Endothelial cell of hepatic sinusoid (primary cell): ENCODE results near the gene OR10P1.

Experiments used
- in situ Hi-C: cut with HindIII; loops from 2 replicates; pipeline ENCODE4 v1.10.0; 2017; ENCODE audit warnings: low sequenced_read_pairs

OR10P1 gene

GRCh38 chr12:55682087-55682796, 45.5 kb downstream of the OR10P1 start:
- in situ Hi-C loops = no loop called here

- in situ Hi-C loops = no loop called here
Measured at GRCh38 chr12:55683676-55684075, 47.0 kb downstream of the OR10P1 start.

GRCh38 chr12:55684761-55685370, 48.2 kb downstream of the OR10P1 start:
- in situ Hi-C loops = no loop called here

- in situ Hi-C loops = no loop called here
Measured at GRCh38 chr12:55685671-55686070, 49.0 kb downstream of the OR10P1 start.

- in situ Hi-C loops = no loop called here
Measured at GRCh38 chr12:55686366-55687010, 49.8 kb downstream of the OR10P1 start.
